ENCODE results near the gene PRKG1. TPM values are rescaled to one million over a fixed set of nuclear protein-coding genes. Genes with fewer than 3 reads are reported as not detected.

PRKG1 gene
- total and polyA plus RNA-seq, 4 donors, result 0.46 to 5.1 (median 1.5) TPM

DNA sequence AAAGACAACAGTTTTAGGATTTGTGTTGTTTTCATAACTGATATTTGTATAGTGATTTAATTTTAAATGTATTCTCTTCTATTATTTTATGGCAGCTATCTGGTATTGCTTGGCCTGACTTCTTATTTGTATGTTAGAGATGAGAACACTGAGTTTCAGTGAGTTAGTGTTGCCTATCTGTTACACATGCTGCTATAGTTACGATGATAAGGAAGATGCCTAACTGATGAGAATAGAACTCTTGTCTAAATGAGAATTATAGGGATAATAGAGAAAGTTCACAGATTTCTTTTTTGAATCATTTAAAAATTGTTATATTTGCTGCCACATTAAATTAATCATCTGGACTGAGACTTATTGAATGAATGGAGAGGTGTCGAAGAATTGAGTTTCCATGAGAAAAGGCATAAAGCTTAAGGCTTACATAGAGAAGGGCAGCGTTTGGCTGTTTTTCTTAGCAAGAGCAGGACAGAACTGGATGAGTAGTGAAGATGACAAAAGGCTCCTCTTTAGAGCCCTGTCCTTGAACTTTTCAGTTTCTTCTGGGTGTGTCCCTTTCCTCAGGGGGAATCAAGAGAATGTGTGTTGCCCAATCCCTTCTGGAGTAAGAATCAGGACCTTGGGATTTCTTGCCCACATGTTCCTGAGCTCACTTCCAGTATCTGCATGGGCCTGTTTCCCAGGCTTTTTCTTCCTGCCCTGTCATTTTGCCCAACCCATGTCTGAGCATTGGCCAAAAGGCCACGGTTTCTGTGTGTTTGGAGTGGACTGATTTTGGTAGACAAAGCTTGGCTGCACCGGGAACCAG, 820.7 kb downstream of the PRKG1 start:
- Histone ChIP-seq H3K27ac (ENCODE audit: low read depth in 1 of 2, low read length in 2 of 2) (no peak overlapping the region), H3K9me3 (ENCODE audit: control insufficient read depth in 4 of 4, low read length in 3 of 4) (no peaks in the 10 kb centered on the region), H3K9ac (ENCODE audit: low read depth in 1 of 2, low read length in 2 of 2) (no peak overlapping the region), H3K4me3 (ENCODE audit: low read depth in 1 of 3, low read length in 3 of 3) (no peak overlapping the region), H3K4me1 (ENCODE audit: control insufficient read depth in 4 of 4, insufficient read depth in 4 of 4, low read length in 3 of 4) (no peaks in the 10 kb centered on the region), H3K27me3 (ENCODE audit: control insufficient read depth in 4 of 4, insufficient read depth in 4 of 4, low read length in 3 of 4) (no peaks in the 10 kb centered on the region), H3K36me3 (ENCODE audit: control insufficient read depth in 4 of 4, insufficient read depth in 3 of 4, low read depth in 1 of 4, low read length in 3 of 4) (no peaks in the 10 kb centered on the region)
- WGBS, result 81% methylated on average over 5 of the region's 5 CpGs
- no peak for DNase-seq (ENCODE audit: low spot score)
- TF ChIP-seq, protein P1, sequence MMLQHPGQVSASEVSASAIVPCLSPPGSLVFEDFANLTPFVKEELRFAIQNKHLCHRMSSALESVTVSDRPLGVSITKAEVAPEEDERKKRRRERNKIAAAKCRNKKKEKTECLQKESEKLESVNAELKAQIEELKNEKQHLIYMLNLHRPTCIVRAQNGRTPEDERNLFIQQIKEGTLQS (IDR thresholded peaks at IDR 0.05), result no peak
- TF ChIP-seq NR2F2 (IDR thresholded peaks at IDR 0.05) (no peak), JUND (IDR thresholded peaks at IDR 0.05) (no peak), RAD21 (IDR thresholded peaks at IDR 0.05) (no peak), HNF4A (conservative IDR thresholded peaks at IDR 0.05) (no peak), SP1 (IDR thresholded peaks at IDR 0.05) (no peak), EGR1 (IDR thresholded peaks at IDR 0.05; ENCODE audit: low read depth in 2 of 2) (no peak), TAF1 (conservative IDR thresholded peaks at IDR 0.05) (no peak), HNF4G (IDR thresholded peaks at IDR 0.05) (no peak), FOXA1 (IDR thresholded peaks at IDR 0.05) (no peak), FOXA2 (IDR thresholded peaks at IDR 0.05) (no peak), RXRA (IDR thresholded peaks at IDR 0.05) (no peak), GABPA (IDR thresholded peaks at IDR 0.05 in 1 of 2, conservative IDR thresholded peaks at IDR 0.05 in 1 of 2) (no peak)
- TF ChIP-seq, protein P2, sequence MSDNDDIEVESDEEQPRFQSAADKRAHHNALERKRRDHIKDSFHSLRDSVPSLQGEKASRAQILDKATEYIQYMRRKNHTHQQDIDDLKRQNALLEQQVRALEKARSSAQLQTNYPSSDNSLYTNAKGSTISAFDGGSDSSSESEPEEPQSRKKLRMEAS (IDR thresholded peaks at IDR 0.05), result no peak
- TF ChIP-seq, protein P3, sequence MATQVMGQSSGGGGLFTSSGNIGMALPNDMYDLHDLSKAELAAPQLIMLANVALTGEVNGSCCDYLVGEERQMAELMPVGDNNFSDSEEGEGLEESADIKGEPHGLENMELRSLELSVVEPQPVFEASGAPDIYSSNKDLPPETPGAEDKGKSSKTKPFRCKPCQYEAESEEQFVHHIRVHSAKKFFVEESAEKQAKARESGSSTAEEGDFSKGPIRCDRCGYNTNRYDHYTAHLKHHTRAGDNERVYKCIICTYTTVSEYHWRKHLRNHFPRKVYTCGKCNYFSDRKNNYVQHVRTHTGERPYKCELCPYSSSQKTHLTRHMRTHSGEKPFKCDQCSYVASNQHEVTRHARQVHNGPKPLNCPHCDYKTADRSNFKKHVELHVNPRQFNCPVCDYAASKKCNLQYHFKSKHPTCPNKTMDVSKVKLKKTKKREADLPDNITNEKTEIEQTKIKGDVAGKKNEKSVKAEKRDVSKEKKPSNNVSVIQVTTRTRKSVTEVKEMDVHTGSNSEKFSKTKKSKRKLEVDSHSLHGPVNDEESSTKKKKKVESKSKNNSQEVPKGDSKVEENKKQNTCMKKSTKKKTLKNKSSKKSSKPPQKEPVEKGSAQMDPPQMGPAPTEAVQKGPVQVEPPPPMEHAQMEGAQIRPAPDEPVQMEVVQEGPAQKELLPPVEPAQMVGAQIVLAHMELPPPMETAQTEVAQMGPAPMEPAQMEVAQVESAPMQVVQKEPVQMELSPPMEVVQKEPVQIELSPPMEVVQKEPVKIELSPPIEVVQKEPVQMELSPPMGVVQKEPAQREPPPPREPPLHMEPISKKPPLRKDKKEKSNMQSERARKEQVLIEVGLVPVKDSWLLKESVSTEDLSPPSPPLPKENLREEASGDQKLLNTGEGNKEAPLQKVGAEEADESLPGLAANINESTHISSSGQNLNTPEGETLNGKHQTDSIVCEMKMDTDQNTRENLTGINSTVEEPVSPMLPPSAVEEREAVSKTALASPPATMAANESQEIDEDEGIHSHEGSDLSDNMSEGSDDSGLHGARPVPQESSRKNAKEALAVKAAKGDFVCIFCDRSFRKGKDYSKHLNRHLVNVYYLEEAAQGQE (IDR thresholded peaks at IDR 0.05), result no peak
- TF ChIP-seq, protein P4, sequence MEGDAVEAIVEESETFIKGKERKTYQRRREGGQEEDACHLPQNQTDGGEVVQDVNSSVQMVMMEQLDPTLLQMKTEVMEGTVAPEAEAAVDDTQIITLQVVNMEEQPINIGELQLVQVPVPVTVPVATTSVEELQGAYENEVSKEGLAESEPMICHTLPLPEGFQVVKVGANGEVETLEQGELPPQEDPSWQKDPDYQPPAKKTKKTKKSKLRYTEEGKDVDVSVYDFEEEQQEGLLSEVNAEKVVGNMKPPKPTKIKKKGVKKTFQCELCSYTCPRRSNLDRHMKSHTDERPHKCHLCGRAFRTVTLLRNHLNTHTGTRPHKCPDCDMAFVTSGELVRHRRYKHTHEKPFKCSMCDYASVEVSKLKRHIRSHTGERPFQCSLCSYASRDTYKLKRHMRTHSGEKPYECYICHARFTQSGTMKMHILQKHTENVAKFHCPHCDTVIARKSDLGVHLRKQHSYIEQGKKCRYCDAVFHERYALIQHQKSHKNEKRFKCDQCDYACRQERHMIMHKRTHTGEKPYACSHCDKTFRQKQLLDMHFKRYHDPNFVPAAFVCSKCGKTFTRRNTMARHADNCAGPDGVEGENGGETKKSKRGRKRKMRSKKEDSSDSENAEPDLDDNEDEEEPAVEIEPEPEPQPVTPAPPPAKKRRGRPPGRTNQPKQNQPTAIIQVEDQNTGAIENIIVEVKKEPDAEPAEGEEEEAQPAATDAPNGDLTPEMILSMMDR (IDR thresholded peaks at IDR 0.05; ENCODE audit: low read depth, low read length, missing input control), result no peak
- TF ChIP-seq, protein P5, sequence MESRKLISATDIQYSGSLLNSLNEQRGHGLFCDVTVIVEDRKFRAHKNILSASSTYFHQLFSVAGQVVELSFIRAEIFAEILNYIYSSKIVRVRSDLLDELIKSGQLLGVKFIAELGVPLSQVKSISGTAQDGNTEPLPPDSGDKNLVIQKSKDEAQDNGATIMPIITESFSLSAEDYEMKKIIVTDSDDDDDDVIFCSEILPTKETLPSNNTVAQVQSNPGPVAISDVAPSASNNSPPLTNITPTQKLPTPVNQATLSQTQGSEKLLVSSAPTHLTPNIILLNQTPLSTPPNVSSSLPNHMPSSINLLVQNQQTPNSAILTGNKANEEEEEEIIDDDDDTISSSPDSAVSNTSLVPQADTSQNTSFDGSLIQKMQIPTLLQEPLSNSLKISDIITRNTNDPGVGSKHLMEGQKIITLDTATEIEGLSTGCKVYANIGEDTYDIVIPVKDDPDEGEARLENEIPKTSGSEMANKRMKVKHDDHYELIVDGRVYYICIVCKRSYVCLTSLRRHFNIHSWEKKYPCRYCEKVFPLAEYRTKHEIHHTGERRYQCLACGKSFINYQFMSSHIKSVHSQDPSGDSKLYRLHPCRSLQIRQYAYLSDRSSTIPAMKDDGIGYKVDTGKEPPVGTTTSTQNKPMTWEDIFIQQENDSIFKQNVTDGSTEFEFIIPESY (IDR thresholded peaks at IDR 0.05), result no peak
